ENCODE results near the gene CPNE1.

- TF ChIP-seq POLR2AphosphoS5 (IDR thresholded peaks at IDR 0.05; ENCODE audit: low read depth, low read length) = peak; percentile 94
- TF ChIP-seq, protein P1, sequence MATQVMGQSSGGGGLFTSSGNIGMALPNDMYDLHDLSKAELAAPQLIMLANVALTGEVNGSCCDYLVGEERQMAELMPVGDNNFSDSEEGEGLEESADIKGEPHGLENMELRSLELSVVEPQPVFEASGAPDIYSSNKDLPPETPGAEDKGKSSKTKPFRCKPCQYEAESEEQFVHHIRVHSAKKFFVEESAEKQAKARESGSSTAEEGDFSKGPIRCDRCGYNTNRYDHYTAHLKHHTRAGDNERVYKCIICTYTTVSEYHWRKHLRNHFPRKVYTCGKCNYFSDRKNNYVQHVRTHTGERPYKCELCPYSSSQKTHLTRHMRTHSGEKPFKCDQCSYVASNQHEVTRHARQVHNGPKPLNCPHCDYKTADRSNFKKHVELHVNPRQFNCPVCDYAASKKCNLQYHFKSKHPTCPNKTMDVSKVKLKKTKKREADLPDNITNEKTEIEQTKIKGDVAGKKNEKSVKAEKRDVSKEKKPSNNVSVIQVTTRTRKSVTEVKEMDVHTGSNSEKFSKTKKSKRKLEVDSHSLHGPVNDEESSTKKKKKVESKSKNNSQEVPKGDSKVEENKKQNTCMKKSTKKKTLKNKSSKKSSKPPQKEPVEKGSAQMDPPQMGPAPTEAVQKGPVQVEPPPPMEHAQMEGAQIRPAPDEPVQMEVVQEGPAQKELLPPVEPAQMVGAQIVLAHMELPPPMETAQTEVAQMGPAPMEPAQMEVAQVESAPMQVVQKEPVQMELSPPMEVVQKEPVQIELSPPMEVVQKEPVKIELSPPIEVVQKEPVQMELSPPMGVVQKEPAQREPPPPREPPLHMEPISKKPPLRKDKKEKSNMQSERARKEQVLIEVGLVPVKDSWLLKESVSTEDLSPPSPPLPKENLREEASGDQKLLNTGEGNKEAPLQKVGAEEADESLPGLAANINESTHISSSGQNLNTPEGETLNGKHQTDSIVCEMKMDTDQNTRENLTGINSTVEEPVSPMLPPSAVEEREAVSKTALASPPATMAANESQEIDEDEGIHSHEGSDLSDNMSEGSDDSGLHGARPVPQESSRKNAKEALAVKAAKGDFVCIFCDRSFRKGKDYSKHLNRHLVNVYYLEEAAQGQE (IDR thresholded peaks at IDR 0.05; ENCODE audit: insufficient read depth in 1 of 2, low read depth in 2 of 2, low read length in 2 of 2) = no peak
- TF ChIP-seq TAF1 (IDR thresholded peaks at IDR 0.05; ENCODE audit: borderline replicate concordance, insufficient read depth, low read length) = peak; percentile 79; the same call in 1 of the 2 replicates
- TF ChIP-seq SIN3A (IDR thresholded peaks at IDR 0.05; ENCODE audit: borderline replicate concordance, insufficient read depth, low read length) = peak; percentile 49; the same call in 1 of the 2 replicates
Observed at GRCh38 chr20:35699127-35699956, 34.6 kb upstream of the CPNE1 start, which contains the start of the genes NFS1 and ROMO1.

Data from PFSK-1 (cell line).